Measurements from ENCODE around the gene KAZN.

DNA sequence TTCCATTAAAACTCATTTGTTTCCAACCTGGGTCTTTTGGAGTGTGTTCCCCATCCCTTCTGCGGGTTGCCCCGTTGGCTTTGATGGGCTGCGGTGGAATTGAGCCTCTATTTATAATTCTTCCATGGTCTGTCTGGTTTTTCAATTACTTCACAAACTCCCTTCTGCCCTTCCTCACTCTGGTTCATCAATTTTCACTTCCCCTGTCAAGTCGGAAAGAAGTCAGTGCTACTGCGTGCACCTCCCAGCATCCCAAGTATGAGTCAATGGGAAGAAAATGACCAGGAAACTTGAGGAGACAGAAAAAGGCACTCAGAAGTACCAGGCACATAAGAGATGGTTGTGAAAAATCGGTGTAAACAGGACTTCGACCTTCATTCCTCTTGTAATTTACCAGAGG, 126.2 kb downstream of the KAZN start:
- TF ChIP-seq POLR2A (IDR thresholded peaks at IDR 0.05) (no peak), CTCF (IDR thresholded peaks at IDR 0.05) (no peak)
